HepG2 (cell line): ENCODE results near the gene EEPD1. TPM values are rescaled to one million over a fixed set of nuclear protein-coding genes. Genes with fewer than 3 reads are reported as not detected.

Experiments
- ETV5 ChIP-seq: IDR thresholded peaks from 2 replicates; pipeline ENCODE4 v1.6.1; 2018; ENCODE audit warnings: missing biosample characterization, missing genetic modification reagents, inconsistent platforms, borderline replicate concordance
- FOXA3 ChIP-seq: IDR thresholded peaks from 2 replicates; pipeline ENCODE4 v1.6.1; 2016; ENCODE audit warnings: missing genetic modification reagents, missing compliant biosample characterization
- GFI1 ChIP-seq: sonication (generic); formaldehyde crosslinking; IDR thresholded peaks from 2 replicates; pipeline ENCODE4 v1.5.0; 2020; ENCODE audit warnings: missing genetic modification reagents, mild to moderate bottlenecking, borderline replicate concordance
- KDM6A ChIP-seq: IDR thresholded peaks from 2 replicates; pipeline ENCODE4 v1.6.1; 2016; ENCODE audit warnings: low read depth
- NFIB ChIP-seq: sonication (generic); formaldehyde crosslinking; IDR thresholded peaks from 2 replicates; pipeline ENCODE4 v1.9.0; 2021; ENCODE audit warnings: missing genetic modification reagents, mild to moderate bottlenecking, borderline replicate concordance
- ZFP1 ChIP-seq: IDR thresholded peaks from 2 replicates; pipeline ENCODE4 v1.6.1; 2016
- ZFP36L2 ChIP-seq: sonication (generic); formaldehyde crosslinking; IDR thresholded peaks from 2 replicates; pipeline ENCODE4 v1.4.0; 2020; ENCODE audit warnings: missing genetic modification reagents
- ZNF180 ChIP-seq: sonication (generic); formaldehyde crosslinking; IDR thresholded peaks from 2 replicates; pipeline ENCODE4 v1.4.0; 2020; ENCODE audit warnings: low read depth, missing genetic modification reagents, borderline replicate concordance
- ZNF558 ChIP-seq: sonication (generic); formaldehyde crosslinking; IDR thresholded peaks from 2 replicates; pipeline ENCODE4 v1.9.0; 2022; ENCODE audit warnings: mild to moderate bottlenecking, missing genetic modification reagents, borderline replicate concordance
- polyA plus RNA-seq, 8 experiments: library from polyadenylated mRNA; depleted of rRNA in 3 of 8; stranded (reverse) in 7 of 8; unstranded in 1 of 8; fragments of >200 nt; fragmentation: Illumina TruSeq in 4 of 8; extraction: Trizol in 4 of 8; gene quantifications; 2 replicates each; pipeline versions ENCODE4 v1.2.1 to v1.2.3, GENCODE V29; 2011 to 2016; ENCODE audit warnings: low read depth in 4 of 8, missing spikeins in 1 of 8, mixed read lengths in 1 of 8; ENCODE audit not compliant: insufficient read depth in 1 of 8
- total RNA-seq, 5 experiments: library from RNA; depleted of rRNA; stranded (reverse); fragments of >200 nt; fragmentation: Illumina TruSeq; extraction: Trizol; gene quantifications; 2 replicates each; pipeline ENCODE4 v1.2.3, GENCODE V29; 2016; ENCODE audit warnings: low read depth in 1 of 5
- TF ChIP-seq, protein P1 (sequence below): sonication (generic); formaldehyde crosslinking; IDR thresholded peaks from 2 replicates; pipeline ENCODE4 v1.9.0; 2021; ENCODE audit warnings: missing genetic modification reagents, mild to moderate bottlenecking, borderline replicate concordance
- TF ChIP-seq, protein P2 (sequence below): sonication (generic); formaldehyde crosslinking; IDR thresholded peaks from 2 replicates; pipeline ENCODE4 v1.4.0; 2020; ENCODE audit warnings: mild to moderate bottlenecking, low read depth, missing genetic modification reagents
- TF ChIP-seq, protein P3 (sequence below): sonication (generic); formaldehyde crosslinking; IDR thresholded peaks from 2 replicates; pipeline ENCODE4 v1.4.0; 2020; ENCODE audit warnings: missing genetic modification reagents
- TF ChIP-seq, protein P4 (sequence below): sonication (generic); formaldehyde crosslinking; IDR thresholded peaks from one replicate; pipeline ENCODE4 v1.5.1; 2020; ENCODE audit warnings: mild to moderate bottlenecking, missing genetic modification reagents; ENCODE audit errors: not compliant biosample characterization

The EEPD1 gene
- total and polyA plus RNA-seq, 2 of the 13 experiments (the other 11 are each of a cell fraction or from before 2014, with no cell fraction given): 10.1 to 16.4 TPM

DNA sequence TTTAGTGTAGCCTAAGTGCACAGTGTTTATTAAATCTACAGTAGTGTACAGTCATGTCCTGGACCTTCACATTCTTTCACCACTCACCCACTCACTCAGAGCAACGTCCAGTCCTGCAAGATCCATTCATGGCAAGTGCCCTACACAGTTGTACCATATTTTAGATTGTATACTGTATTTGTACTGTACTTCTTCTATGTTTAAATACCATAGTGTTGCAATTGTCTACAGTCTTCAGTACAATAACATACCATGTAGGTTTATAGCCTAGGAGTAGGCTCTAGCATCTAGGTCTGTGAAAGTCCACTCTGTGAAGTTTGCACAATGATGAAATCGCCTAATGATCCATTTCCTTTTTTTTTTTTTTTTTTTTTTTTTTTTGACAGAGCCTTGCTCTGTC lies 12.0 kb downstream of the EEPD1 start (continued):
- TF ChIP-seq, protein P1, sequence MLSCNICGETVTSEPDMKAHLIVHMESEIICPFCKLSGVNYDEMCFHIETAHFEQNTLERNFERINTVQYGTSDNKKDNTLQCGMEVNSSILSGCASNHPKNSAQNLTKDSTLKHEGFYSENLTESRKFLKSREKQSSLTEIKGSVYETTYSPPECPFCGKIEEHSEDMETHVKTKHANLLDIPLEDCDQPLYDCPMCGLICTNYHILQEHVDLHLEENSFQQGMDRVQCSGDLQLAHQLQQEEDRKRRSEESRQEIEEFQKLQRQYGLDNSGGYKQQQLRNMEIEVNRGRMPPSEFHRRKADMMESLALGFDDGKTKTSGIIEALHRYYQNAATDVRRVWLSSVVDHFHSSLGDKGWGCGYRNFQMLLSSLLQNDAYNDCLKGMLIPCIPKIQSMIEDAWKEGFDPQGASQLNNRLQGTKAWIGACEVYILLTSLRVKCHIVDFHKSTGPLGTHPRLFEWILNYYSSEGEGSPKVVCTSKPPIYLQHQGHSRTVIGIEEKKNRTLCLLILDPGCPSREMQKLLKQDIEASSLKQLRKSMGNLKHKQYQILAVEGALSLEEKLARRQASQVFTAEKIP (CRISPR knock-in tag): no peak
- TF ChIP-seq ZNF558 (CRISPR knock-in tag): no peak
- TF ChIP-seq, protein P2, sequence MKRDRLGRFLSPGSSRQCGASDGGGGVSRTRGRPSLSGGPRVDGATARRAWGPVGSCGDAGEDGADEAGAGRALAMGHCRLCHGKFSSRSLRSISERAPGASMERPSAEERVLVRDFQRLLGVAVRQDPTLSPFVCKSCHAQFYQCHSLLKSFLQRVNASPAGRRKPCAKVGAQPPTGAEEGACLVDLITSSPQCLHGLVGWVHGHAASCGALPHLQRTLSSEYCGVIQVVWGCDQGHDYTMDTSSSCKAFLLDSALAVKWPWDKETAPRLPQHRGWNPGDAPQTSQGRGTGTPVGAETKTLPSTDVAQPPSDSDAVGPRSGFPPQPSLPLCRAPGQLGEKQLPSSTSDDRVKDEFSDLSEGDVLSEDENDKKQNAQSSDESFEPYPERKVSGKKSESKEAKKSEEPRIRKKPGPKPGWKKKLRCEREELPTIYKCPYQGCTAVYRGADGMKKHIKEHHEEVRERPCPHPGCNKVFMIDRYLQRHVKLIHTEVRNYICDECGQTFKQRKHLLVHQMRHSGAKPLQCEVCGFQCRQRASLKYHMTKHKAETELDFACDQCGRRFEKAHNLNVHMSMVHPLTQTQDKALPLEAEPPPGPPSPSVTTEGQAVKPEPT: no peak
- TF ChIP-seq KDM6A: no peak
- TF ChIP-seq GFI1: no peak
- TF ChIP-seq FOXA3: peak; percentile 85
- no peak for TF ChIP-seq ZFP36L2 (CRISPR knock-in tag)
- no peak for TF ChIP-seq NFIB (CRISPR knock-in tag)
- TF ChIP-seq ETV5: peak; percentile 58; the same call in 1 of the 2 replicates
- TF ChIP-seq ZFP1 (CRISPR knock-in tag): no peak
- TF ChIP-seq, protein P3, sequence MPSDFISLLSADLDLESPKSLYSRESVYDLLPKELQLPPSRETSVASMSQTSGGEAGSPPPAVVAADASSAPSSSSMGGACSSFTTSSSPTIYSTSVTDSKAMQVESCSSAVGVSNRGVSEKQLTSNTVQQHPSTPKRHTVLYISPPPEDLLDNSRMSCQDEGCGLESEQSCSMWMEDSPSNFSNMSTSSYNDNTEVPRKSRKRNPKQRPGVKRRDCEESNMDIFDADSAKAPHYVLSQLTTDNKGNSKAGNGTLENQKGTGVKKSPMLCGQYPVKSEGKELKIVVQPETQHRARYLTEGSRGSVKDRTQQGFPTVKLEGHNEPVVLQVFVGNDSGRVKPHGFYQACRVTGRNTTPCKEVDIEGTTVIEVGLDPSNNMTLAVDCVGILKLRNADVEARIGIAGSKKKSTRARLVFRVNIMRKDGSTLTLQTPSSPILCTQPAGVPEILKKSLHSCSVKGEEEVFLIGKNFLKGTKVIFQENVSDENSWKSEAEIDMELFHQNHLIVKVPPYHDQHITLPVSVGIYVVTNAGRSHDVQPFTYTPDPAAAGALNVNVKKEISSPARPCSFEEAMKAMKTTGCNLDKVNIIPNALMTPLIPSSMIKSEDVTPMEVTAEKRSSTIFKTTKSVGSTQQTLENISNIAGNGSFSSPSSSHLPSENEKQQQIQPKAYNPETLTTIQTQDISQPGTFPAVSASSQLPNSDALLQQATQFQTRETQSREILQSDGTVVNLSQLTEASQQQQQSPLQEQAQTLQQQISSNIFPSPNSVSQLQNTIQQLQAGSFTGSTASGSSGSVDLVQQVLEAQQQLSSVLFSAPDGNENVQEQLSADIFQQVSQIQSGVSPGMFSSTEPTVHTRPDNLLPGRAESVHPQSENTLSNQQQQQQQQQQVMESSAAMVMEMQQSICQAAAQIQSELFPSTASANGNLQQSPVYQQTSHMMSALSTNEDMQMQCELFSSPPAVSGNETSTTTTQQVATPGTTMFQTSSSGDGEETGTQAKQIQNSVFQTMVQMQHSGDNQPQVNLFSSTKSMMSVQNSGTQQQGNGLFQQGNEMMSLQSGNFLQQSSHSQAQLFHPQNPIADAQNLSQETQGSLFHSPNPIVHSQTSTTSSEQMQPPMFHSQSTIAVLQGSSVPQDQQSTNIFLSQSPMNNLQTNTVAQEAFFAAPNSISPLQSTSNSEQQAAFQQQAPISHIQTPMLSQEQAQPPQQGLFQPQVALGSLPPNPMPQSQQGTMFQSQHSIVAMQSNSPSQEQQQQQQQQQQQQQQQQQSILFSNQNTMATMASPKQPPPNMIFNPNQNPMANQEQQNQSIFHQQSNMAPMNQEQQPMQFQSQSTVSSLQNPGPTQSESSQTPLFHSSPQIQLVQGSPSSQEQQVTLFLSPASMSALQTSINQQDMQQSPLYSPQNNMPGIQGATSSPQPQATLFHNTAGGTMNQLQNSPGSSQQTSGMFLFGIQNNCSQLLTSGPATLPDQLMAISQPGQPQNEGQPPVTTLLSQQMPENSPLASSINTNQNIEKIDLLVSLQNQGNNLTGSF: no peak
- TF ChIP-seq, protein P4, sequence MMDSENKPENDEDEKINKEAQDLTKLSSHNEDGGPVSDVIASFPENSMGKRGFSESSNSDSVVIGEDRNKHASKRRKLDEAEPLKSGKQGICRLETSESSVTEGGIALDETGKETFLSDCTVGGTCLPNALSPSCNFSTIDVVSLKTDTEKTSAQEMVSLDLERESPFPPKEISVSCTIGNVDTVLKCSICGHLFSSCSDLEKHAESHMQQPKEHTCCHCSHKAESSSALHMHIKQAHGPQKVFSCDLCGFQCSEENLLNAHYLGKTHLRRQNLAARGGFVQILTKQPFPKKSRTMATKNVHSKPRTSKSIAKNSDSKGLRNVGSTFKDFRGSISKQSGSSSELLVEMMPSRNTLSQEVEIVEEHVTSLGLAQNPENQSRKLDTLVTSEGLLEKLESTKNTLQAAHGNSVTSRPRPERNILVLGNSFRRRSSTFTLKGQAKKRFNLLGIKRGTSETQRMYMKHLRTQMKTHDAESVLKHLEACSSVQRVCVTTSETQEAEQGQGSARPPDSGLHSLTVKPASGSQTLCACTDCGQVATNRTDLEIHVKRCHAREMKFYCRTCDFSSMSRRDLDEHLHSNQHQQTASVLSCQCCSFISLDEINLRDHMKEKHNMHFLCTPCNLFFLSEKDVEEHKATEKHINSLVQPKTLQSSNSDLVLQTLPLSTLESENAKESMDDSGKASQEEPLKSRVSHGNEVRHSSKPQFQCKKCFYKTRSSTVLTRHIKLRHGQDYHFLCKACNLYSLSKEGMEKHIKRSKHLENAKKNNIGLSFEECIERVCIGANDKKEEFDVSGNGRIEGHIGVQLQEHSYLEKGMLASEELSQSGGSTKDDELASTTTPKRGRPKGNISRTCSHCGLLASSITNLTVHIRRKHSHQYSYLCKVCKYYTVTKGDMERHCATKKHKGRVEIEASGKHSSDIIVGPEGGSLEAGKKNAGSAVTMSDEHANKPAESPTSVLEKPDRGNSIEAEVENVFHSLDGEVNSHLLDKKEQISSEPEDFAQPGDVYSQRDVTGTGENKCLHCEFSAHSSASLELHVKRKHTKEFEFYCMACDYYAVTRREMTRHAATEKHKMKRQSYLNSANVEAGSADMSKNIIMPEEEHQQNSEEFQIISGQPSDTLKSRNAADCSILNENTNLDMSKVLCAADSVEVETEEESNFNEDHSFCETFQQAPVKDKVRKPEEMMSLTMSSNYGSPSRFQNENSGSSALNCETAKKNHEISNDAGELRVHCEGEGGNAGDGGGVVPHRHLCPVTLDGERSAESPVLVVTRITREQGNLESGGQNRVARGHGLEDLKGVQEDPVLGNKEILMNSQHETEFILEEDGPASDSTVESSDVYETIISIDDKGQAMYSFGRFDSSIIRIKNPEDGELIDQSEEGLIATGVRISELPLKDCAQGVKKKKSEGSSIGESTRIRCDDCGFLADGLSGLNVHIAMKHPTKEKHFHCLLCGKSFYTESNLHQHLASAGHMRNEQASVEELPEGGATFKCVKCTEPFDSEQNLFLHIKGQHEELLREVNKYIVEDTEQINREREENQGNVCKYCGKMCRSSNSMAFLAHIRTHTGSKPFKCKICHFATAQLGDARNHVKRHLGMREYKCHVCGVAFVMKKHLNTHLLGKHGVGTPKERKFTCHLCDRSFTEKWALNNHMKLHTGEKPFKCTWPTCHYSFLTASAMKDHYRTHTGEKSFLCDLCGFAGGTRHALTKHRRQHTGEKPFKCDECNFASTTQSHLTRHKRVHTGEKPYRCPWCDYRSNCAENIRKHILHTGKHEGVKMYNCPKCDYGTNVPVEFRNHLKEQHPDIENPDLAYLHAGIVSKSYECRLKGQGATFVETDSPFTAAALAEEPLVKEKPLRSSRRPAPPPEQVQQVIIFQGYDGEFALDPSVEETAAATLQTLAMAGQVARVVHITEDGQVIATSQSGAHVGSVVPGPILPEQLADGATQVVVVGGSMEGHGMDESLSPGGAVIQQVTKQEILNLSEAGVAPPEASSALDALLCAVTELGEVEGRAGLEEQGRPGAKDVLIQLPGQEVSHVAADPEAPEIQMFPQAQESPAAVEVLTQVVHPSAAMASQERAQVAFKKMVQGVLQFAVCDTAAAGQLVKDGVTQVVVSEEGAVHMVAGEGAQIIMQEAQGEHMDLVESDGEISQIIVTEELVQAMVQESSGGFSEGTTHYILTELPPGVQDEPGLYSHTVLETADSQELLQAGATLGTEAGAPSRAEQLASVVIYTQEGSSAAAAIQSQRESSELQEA (CRISPR knock-in tag): no peak
- TF ChIP-seq ZNF180: no peak
